RWPE2 (cell line): ENCODE measurements around the gene METTL25B.

Source experiments
- ATAC-seq: fragments of 200-7000 bp; cut with Tn5 transposase; 3 replicates; pipeline ENCODE4 v1.9.1; 2021; ENCODE audit warnings: low read depth
- DNase-seq: peaks from one replicate; pipeline ENCODE4 v3.0.0-alpha.2; 2020; ENCODE audit warnings: low spot score
- H3K27ac ChIP-seq: fragments of 450-650 bp; 2 replicates; pipeline ENCODE4 v1.5.1; 2017; ENCODE audit warnings: mild to moderate bottlenecking; ENCODE audit not compliant: poor library complexity, severe bottlenecking
- H3K27me3 ChIP-seq: fragments of 250-450 bp; sonication (Bioruptor Pico); 2 replicates; pipeline ENCODE4 v1.5.1; 2021; ENCODE audit warnings: mild to moderate bottlenecking, moderate library complexity; ENCODE audit not compliant: insufficient read depth, poor library complexity, severe bottlenecking
- H3K36me3 ChIP-seq: fragments of 250-450 bp; sonication (Bioruptor Pico); 2 replicates; pipeline ENCODE4 v1.5.1; 2020; ENCODE audit warnings: low read depth, mild to moderate bottlenecking, moderate library complexity
- H3K4me1 ChIP-seq: fragments of 250-450 bp; sonication (Bioruptor Pico); 2 replicates; pipeline ENCODE4 v1.5.1; 2021; ENCODE audit warnings: mild to moderate bottlenecking, moderate library complexity; ENCODE audit not compliant: insufficient read depth, poor library complexity, severe bottlenecking
- H3K4me3 ChIP-seq: fragments of 250-450 bp; sonication (Bioruptor Pico); 2 replicates; pipeline ENCODE4 v1.5.1; 2021; ENCODE audit warnings: mild to moderate bottlenecking, moderate library complexity; ENCODE audit not compliant: severe bottlenecking
- H3K9me3 ChIP-seq: fragments of 250-450 bp; sonication (Bioruptor Pico); 2 replicates; pipeline ENCODE4 v1.5.1; 2021; ENCODE audit warnings: mild to moderate bottlenecking, moderate library complexity; ENCODE audit not compliant: severe bottlenecking
- CTCF ChIP-seq: fragments of 450-650 bp; IDR thresholded peaks from one replicate; pipeline ENCODE4 v1.5.1; 2017; ENCODE audit warnings: mild to moderate bottlenecking, moderate library complexity; ENCODE audit not compliant: poor library complexity, severe bottlenecking

METTL25B gene

GRCh38 chr1:156705321-156705917 lies 22.9 kb upstream of the METTL25B start, which contains the start of gene CRABP2:
CRABP2 (minus strand) TSS chr1:156705583; CDS start chr1:156705446, 137 bp downstream.
- no peak for TF ChIP-seq CTCF
- Histone ChIP-seq H3K4me1 (peaks cover 40% of the 10 kb centered on the region), H3K27ac (no peak within 1 kb of the TSS), H3K4me3 (peak within 1 kb of the TSS; percentile 13), H3K36me3 (no peaks in the 10 kb centered on the region), H3K9me3 (no peaks in the 10 kb centered on the region), H3K27me3 (no peaks in the 10 kb centered on the region)
- ATAC-seq, result no peak
- no peak for DNase-seq

- Histone ChIP-seq H3K9me3 (no peaks in the 10 kb centered on the region), H3K4me1 (peaks cover 45% of the 10 kb centered on the region), H3K27me3 (no peaks in the 10 kb centered on the region), H3K27ac (no peak overlapping the region), H3K4me3 (peak overlapping the region; percentile 13), H3K36me3 (no peaks in the 10 kb centered on the region)
- ATAC-seq (no peak), DNase-seq (no peak)
- TF ChIP-seq CTCF, result peak; percentile 87
Observed at GRCh38 chr1:156705918-156706656, 22.2 kb upstream of the METTL25B start.

- ATAC-seq (no peak), DNase-seq (no peak)
- TF ChIP-seq CTCF, result no peak
- Histone ChIP-seq H3K9me3 (no peaks in the 10 kb centered on the region), H3K27me3 (no peaks in the 10 kb centered on the region), H3K36me3 (no peaks in the 10 kb centered on the region), H3K4me1 (peaks cover 45% of the 10 kb centered on the region), H3K4me3 (no peak overlapping the region), H3K27ac (no peak overlapping the region)
Observed at GRCh38 chr1:156706657-156707416, 21.4 kb upstream of the METTL25B start.

DNA sequence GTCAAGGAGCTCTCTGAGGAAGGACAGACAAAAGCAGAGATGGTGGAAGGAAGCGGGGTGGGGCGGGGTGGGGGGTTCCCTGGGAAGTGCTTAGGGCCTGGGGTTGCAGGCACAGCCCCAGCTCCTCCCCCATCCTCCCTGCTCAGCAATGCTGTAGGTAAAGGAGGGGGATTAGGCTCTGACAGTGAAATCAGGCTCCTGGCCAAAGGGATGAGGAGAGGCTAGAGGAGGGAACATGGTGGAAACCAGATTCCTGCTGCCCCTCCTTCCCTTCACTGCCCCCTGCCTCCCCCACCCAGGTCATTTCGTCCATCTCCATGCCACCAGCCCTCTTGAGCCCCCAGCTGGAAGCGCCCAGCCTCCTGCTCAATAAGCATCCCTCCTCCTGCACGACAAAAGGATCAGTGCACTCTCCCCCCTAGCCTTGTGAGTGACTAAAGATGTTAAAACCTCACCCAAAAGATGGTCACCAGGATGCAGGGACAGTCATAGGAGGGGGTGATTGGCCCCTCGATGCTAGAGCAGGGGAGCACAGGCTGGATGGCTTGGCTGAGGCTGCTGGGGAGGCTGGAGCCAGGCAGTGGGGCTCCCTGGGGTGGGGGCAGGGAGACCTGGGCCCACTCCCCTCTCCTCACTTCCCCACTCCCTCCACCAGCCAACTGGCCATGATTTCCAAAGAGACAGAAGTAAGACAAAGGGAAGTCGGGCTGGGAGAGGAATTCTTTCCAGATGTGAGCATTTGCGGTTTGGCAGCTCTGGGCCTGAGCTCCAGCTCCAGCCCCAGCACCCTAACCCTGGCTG lies 20.7 kb upstream of the METTL25B start:
- Histone ChIP-seq H3K27ac (no peak overlapping the region), H3K36me3 (no peaks in the 10 kb centered on the region), H3K4me1 (peaks cover 51% of the 10 kb centered on the region), H3K9me3 (no peaks in the 10 kb centered on the region), H3K27me3 (no peaks in the 10 kb centered on the region), H3K4me3 (no peak overlapping the region)
- no peak for DNase-seq
- ATAC-seq, result no peak
- TF ChIP-seq CTCF, result no peak
